HG03521 (cell line): ENCODE measurements around the gene FAM219B.
"Not testable (repeated sequence)": the region's sequence is repeated elsewhere in the genome, so short reads cannot be mapped to it uniquely, and the experiment has no call there.

Experiments
- ATAC-seq: cut with Tn5 transposase; IDR thresholded peaks from one replicate; pipeline ENCODE4 v1.9.1; 2021; ENCODE audit warnings: mild to moderate bottlenecking, moderate library complexity; ENCODE audit not compliant: unreplicated experiment

FAM219B gene

GRCh38 chr15:74906450-74907162 is at the start of gene FAM219B:
Gene FAM219B, minus strand, starts transcription at chr15:74906851. Its CDS starts 51 bp downstream, at chr15:74906800.
- ATAC-seq, result peak; percentile 82

- ATAC-seq, result peak; percentile 18
These were observed 49.4 kb upstream of the FAM219B start for GRCh38 chr15:74955796-74956647.

- no peak for ATAC-seq
These were observed 48.4 kb upstream of the FAM219B start for GRCh38 chr15:74955017-74955416.

- no peak for ATAC-seq
These were observed 47.9 kb upstream of the FAM219B start for GRCh38 chr15:74954515-74954914.

GRCh38 chr15:74951006-74951405 is 44.4 kb upstream of the FAM219B start:
- ATAC-seq, result no peak

- ATAC-seq, result no peak
These were observed 43.6 kb upstream of the FAM219B start for GRCh38 chr15:74950078-74950908.

- peak; percentile 83 for ATAC-seq
These were observed 31.1 kb upstream of the FAM219B start, which contains the start of gene COX5A for GRCh38 chr15:74937590-74938371. Gene COX5A, minus strand, starts transcription at chr15:74938073. Its CDS starts 59 bp downstream, at chr15:74938014.

GRCh38 chr15:74937272-74937589 is 30.6 kb upstream of the FAM219B start:
- no peak for ATAC-seq

- not testable (repeated sequence) for ATAC-seq
These were observed 28.5 kb upstream of the FAM219B start for GRCh38 chr15:74935193-74935592.

GRCh38 chr15:74933573-74933972 is 26.9 kb upstream of the FAM219B start:
- ATAC-seq, result no peak

GRCh38 chr15:74928771-74929198 is 22.1 kb upstream of the FAM219B start:
- ATAC-seq, result no peak

GRCh38 chr15:74924525-74924924 is 17.9 kb upstream of the FAM219B start:
- ATAC-seq, result no peak

GRCh38 chr15:74920456-74920855 is 13.8 kb upstream of the FAM219B start:
- no peak for ATAC-seq

GRCh38 chr15:74917676-74918075 is 11.0 kb upstream of the FAM219B start:
- ATAC-seq, result no peak

GRCh38 chr15:74913799-74914198 is 7.1 kb upstream of the FAM219B start:
- ATAC-seq, result not testable (repeated sequence)

- ATAC-seq, result no peak
These were observed 6.4 kb upstream of the FAM219B start for GRCh38 chr15:74913041-74913440.

GRCh38 chr15:74908635-74909034 is 2.0 kb upstream of the FAM219B start:
- no peak for ATAC-seq

GRCh38 chr15:74907163-74907870 is 666 bp upstream of the FAM219B start:
- no peak for ATAC-seq

- peak; percentile 10 for ATAC-seq
These were observed 593 bp downstream of the FAM219B start for GRCh38 chr15:74906067-74906449.
